Activated CD4-positive, alpha-beta T cell treated with anti-CD3 and anti-CD28 coated beads, Interleukin-2, amount 10 ng/mL, durations not matched to agents 7 days and 5 days (primary cell): ENCODE measurements around the gene KRT7. TPM values are rescaled to one million over a fixed set of nuclear protein-coding genes. Genes with fewer than 3 reads are reported as not detected.

ENCODE experiments used
- CTCF ChIA-PET: fragments of 350-600 bp; sonication (Branson Sonifier 250); formaldehyde crosslinking; loops from one replicate; lab custom pipeline; 2021; ENCODE audit warnings: antibody characterized with exemption; lab: Charles Lee
- POLR2A ChIA-PET: fragments of 350-600 bp; sonication (Branson Sonifier 250); formaldehyde crosslinking; loops from one replicate; lab custom pipeline; 2021; ENCODE audit warnings: antibody characterized with exemption; lab: Charles Lee
- DNase-seq: peaks from one replicate; pipeline ENCODE4 v3.0.0-alpha.2; 2020
- H3K27ac Mint-ChIP-seq: one replicate; pipeline ENCODE4 v1.8.0; 2021; ENCODE audit warnings: mild to moderate bottlenecking, moderate library complexity, mixed read lengths
- H3K27me3 Mint-ChIP-seq: one replicate; pipeline ENCODE4 v1.8.0; 2021; ENCODE audit warnings: mixed read lengths
- H3K36me3 Mint-ChIP-seq: one replicate; pipeline ENCODE4 v1.8.0; 2021; ENCODE audit warnings: low read depth, mixed read lengths
- H3K4me1 Mint-ChIP-seq: one replicate; pipeline ENCODE4 v1.8.0; 2021; ENCODE audit warnings: mixed read lengths
- H3K4me3 Mint-ChIP-seq: one replicate; pipeline ENCODE4 v1.8.0; 2021; ENCODE audit warnings: mild to moderate bottlenecking, moderate library complexity, mixed read lengths
- H3K9me3 Mint-ChIP-seq: one replicate; pipeline ENCODE4 v1.8.0; 2021; ENCODE audit warnings: mixed read lengths
- total RNA-seq, 2 experiments: library from RNA; stranded (reverse); gene quantifications; one replicate each; pipeline ENCODE4 v1.2.3, GENCODE V29; 2021

The KRT7 gene
- 1 to 10 TPM; 2.2 to 2.5 TPM for total RNA-seq

DNA sequence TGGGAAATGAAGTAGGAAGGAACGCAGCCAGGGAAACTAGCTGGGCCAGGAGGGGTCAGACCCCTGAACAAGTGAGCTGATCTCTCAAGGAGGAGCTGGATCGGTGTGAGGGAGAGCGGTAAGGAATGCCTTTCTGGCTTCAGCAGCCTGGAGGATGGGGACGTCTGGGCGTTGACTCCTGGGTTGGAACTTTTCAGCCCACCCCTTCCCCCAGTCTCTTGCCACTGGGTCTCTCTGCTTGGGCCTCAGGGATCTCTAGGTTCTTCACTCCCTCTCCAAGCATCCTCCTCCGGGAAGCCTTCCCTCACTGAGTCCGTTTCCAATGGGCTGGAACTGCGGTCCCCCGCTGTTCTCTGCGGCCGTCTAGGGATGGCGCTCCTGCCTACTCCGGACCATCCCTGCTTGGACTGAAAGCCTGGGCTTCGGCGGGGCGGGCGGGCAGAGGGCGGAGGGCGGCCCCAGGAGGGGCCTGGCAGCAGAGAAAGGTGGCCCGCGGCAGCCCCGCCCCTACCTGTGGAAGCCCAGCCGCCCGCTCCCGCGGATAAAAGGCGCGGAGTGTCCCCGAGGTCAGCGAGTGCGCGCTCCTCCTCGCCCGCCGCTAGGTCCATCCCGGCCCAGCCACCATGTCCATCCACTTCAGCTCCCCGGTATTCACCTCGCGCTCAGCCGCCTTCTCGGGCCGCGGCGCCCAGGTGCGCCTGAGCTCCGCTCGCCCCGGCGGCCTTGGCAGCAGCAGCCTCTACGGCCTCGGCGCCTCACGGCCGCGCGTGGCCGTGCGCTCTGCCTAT lies at the start of gene KRT7:
TSS of gene KRT7 (plus strand) at position 570 of the 788 bp plus-strand sequence. CDS start at position 624, 54 bp downstream.
- Mint-ChIP-seq H3K36me3 (no peaks in the 10 kb centered on the region), H3K27me3 (peaks cover 61% of the 10 kb centered on the region), H3K4me3 (no peak within 1 kb of the TSS), H3K27ac (no peak within 1 kb of the TSS), H3K4me1 (no peaks in the 10 kb centered on the region), H3K9me3 (no peaks in the 10 kb centered on the region)
- DNase-seq, result no peak
- POLR2A ChIA-PET, result no interaction called here
- CTCF ChIA-PET, result interaction anchor here (0.9 to 1.0 kb wide), 2 partner anchors 11 to 20 kb away, joined by 3 to 5 read pairs; no protein-coding TSS in a partner anchor

DNA sequence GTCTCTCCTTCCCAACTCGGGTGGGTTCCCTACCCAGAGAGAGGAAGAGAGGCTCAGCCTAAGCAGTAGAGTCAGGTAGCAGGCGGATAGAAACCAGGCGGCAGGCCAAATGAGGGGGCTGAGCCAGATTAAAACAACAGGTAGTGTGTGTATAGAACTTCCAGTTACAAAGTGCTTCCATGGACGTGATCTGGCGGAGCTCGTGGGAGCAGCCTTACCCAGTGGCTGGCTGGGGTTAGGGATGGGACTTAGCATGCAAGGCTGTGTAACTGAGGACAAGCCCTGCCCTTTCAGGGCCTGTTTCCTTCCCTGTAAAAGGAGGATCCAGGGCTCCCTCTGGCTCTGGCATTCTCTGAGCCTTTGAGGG lies 49.5 kb upstream of the KRT7 start:
- H3K27ac Mint-ChIP-seq, result no peak overlapping the region
- CTCF ChIA-PET, result no interaction called here
- POLR2A ChIA-PET, result no interaction called here
- H3K9me3 Mint-ChIP-seq, result no peaks in the 10 kb centered on the region
- H3K4me3 Mint-ChIP-seq, result no peak overlapping the region
- peaks cover 3% of the 10 kb centered on the region for H3K27me3 Mint-ChIP-seq
- peaks cover 11% of the 10 kb centered on the region for H3K4me1 Mint-ChIP-seq
- H3K36me3 Mint-ChIP-seq, result no peaks in the 10 kb centered on the region
- no peak for DNase-seq

GRCh38 chr12:52183971-52184370 lies 49.1 kb upstream of the KRT7 start:
- no peak overlapping the region for H3K27ac Mint-ChIP-seq
- no peak for DNase-seq
- ChIA-PET POLR2A (no interaction called here), CTCF (no interaction called here)
- H3K4me3 Mint-ChIP-seq, result no peak overlapping the region
- H3K4me1 Mint-ChIP-seq, result peaks cover 11% of the 10 kb centered on the region
- H3K9me3 Mint-ChIP-seq, result no peaks in the 10 kb centered on the region
- peaks cover 3% of the 10 kb centered on the region for H3K27me3 Mint-ChIP-seq
- no peaks in the 10 kb centered on the region for H3K36me3 Mint-ChIP-seq

DNA sequence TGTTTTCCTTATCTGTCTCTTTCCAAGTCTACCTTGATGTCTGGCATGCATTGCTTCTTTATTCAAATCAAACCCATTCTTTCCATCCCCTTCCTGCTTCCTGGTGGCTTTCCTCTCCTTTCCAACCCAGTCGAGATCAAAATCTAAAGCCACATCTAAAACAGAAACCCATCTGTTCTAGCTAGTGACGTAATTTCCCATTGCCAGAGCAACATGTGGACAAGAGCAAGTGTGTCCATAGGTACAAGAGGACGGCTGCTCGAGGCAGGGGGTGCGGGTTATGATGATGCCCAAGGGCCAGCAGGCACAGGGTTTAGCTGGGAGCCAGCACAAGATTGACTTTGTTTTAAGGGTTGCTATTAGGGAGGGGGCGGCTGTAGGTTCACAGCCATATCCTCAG lies 48.2 kb upstream of the KRT7 start:
- Mint-ChIP-seq H3K4me1 (peaks cover 11% of the 10 kb centered on the region), H3K27me3 (peaks cover 3% of the 10 kb centered on the region), H3K4me3 (no peak overlapping the region), H3K9me3 (no peaks in the 10 kb centered on the region), H3K36me3 (no peaks in the 10 kb centered on the region), H3K27ac (no peak overlapping the region)
- CTCF ChIA-PET, result no interaction called here
- POLR2A ChIA-PET, result no interaction called here
- no peak for DNase-seq

GRCh38 chr12:52185400-52185967 lies 47.6 kb upstream of the KRT7 start:
- H3K27me3 Mint-ChIP-seq, result peaks cover 3% of the 10 kb centered on the region
- peaks cover 11% of the 10 kb centered on the region for H3K4me1 Mint-ChIP-seq
- CTCF ChIA-PET, result interaction anchor here (0.6 to 1.1 kb wide), 2 partner anchors 134 to 1572 kb away, joined by 3 read pairs; no protein-coding TSS in a partner anchor

GRCh38 chr12:52186118-52186840 lies 46.8 kb upstream of the KRT7 start:
- H3K27me3 Mint-ChIP-seq, result peaks cover 6% of the 10 kb centered on the region
- ChIA-PET CTCF (interaction anchor here (0.6 to 1.1 kb wide), 3 partner anchors 11 to 1571 kb away, joined by 3 read pairs; no protein-coding TSS in a partner anchor), POLR2A (no interaction called here)
- no peak for DNase-seq
- H3K36me3 Mint-ChIP-seq, result no peaks in the 10 kb centered on the region
- no peak overlapping the region for H3K4me3 Mint-ChIP-seq
- H3K9me3 Mint-ChIP-seq, result no peaks in the 10 kb centered on the region
- peaks cover 11% of the 10 kb centered on the region for H3K4me1 Mint-ChIP-seq
- H3K27ac Mint-ChIP-seq, result no peak overlapping the region

More at GRCh38 chr12:52185400-52185967, 47.6 kb upstream of the KRT7 start:
- DNase-seq, result no peak
- POLR2A ChIA-PET, result no interaction called here
- Mint-ChIP-seq H3K27ac (no peak overlapping the region), H3K4me3 (no peak overlapping the region), H3K36me3 (no peaks in the 10 kb centered on the region), H3K9me3 (no peaks in the 10 kb centered on the region)

GRCh38 chr12:52187206-52187605 lies 45.8 kb upstream of the KRT7 start:
- Mint-ChIP-seq H3K27me3 (peaks cover 6% of the 10 kb centered on the region), H3K27ac (no peak overlapping the region), H3K4me3 (no peak overlapping the region), H3K9me3 (no peaks in the 10 kb centered on the region), H3K36me3 (no peaks in the 10 kb centered on the region), H3K4me1 (peaks cover 11% of the 10 kb centered on the region)
- no peak for DNase-seq
- CTCF ChIA-PET, result no interaction called here
- POLR2A ChIA-PET, result no interaction called here

DNA sequence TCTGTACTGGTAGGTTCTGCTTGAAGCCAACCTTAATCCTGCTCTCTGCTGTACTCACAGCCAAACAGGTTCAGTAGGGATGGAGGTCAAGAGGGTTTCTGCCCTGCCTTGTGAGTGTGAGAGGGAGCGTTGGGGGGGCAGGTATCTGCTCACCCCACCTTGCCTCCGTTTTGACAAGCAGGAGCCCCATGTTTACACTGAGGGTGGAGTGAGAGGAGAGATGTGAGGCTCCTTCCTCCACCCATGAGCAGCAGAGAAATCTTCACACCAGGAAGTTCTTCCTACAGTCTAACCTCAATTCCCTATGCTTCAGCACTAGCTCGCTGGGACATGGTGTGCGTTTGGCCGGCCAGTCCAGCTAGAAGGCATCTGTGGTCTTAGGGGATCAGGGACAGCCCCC lies 45.4 kb upstream of the KRT7 start:
- Mint-ChIP-seq H3K36me3 (no peaks in the 10 kb centered on the region), H3K4me3 (no peak overlapping the region), H3K27me3 (peaks cover 6% of the 10 kb centered on the region), H3K27ac (no peak overlapping the region), H3K4me1 (peaks cover 11% of the 10 kb centered on the region), H3K9me3 (no peaks in the 10 kb centered on the region)
- POLR2A ChIA-PET, result no interaction called here
- CTCF ChIA-PET, result no interaction called here
- DNase-seq, result no peak

DNA sequence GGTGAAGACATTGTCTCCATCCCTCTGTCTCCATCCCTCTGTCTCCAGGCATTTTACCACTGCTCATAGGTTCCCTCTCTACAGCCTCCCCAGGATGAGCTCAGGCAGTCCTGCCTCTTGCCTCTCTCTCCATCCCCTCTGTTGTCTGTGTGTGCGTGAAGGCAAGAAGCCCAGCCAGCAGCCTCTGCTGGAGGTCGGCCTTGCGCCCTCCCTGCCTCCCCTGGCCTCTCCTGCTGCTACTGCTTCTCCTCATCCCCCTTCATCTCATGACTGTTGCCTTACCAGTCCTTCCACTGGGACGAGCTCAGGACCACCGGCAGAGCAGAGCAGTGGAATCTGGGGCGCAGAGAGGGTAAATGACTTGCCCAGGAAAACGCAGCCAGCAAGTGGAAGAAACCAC lies 44.4 kb upstream of the KRT7 start:
- DNase-seq, result no peak
- Mint-ChIP-seq H3K27ac (no peak overlapping the region), H3K36me3 (no peaks in the 10 kb centered on the region), H3K9me3 (no peaks in the 10 kb centered on the region), H3K4me1 (peaks cover 11% of the 10 kb centered on the region), H3K4me3 (no peak overlapping the region), H3K27me3 (peaks cover 6% of the 10 kb centered on the region)
- ChIA-PET POLR2A (no interaction called here), CTCF (no interaction called here)

DNA sequence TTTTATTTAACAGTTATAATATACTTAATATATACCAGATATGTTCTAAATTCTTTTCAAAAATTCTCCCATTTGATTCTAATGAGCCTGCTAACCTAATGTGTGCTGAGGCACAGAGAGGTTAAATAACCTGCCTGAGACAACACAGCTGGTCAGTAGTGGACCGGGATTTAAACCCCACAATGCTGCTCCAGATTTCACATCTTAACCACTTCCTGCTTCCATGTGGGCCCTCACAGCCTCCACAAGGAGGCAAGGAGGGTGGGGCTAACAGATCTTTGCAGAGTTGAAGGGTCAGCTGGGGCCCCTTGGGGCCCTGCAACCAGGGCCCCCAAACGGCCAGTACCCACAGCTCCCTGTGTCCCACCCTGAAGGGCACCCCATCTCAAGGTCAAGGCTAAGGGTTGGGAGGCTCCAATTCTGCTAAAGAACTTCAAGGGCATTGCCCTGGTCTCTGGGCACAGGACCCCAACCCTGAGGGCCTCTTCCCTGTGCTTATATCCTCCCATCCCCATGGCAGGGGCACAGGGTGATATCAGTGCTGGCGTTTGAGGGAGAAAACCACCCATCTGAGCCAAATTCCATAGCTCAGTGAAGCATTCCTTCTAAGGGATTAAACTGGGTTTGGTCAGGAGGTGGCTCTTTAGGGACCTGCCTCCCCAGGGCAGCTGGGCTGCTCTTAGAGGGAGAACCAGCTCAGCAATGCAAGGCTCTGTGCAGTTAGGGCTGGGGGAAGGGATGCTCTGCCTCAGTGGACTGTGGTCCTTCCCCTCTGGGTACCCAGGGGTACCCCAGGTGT lies 43.5 kb upstream of the KRT7 start:
- peaks cover 9% of the 10 kb centered on the region for H3K27me3 Mint-ChIP-seq
- ChIA-PET CTCF (interaction anchor here (1.1 kb wide), 1 partner anchor 24 kb away, joined by 3 read pairs; no protein-coding TSS in a partner anchor), POLR2A (no interaction called here)
- DNase-seq, result no peak
- H3K27ac Mint-ChIP-seq, result no peak overlapping the region
- H3K9me3 Mint-ChIP-seq, result no peaks in the 10 kb centered on the region
- H3K4me1 Mint-ChIP-seq, result peaks cover 9% of the 10 kb centered on the region
- H3K36me3 Mint-ChIP-seq, result no peaks in the 10 kb centered on the region
- no peak overlapping the region for H3K4me3 Mint-ChIP-seq

DNA sequence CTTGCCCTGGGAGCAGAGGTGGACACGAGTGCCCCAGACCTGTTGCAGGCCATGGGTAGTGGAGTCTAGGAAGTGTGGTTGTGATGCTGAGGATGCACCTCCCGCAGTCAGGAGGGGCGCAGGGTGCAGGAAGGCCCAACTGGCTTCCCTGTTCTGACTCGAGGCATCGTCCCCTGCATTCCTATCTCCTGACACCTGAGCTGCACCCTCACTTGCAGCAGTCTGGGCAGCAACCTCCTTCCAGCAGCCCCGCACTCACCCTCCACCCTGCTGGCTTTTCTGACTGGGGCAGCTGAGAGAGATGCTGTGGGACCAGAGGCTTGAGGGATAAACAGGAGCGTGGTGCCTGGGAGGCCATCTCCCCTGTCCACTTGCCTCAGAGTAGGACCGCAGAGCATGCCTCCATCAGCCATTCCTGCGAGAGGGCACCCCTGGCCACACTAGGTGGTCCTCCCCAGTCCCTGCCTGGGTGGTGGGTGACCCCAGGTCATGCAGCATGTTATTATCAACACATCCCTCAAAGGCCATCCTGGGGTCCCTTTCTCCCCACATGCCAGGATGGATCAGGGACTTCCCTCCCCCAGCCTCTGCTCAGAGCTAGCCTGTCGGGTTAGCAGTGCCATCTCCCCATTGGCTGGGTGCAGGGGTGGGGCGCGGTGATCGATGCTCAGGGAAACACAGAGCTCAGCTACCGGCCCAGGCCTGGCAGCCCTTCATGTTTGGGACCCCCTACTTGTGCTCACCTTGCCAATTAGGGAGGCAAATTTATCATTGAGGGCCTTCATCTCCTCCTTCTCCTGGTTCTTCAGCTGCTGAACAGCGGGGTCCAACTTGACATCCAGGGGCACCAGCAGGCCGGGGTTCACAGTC lies 41.9 kb upstream of the KRT7 start:
- DNase-seq, result no peak
- POLR2A ChIA-PET, result no interaction called here
- H3K9me3 Mint-ChIP-seq, result no peaks in the 10 kb centered on the region
- CTCF ChIA-PET, result no interaction called here
- peaks cover 2% of the 10 kb centered on the region for H3K4me1 Mint-ChIP-seq
- no peak overlapping the region for H3K4me3 Mint-ChIP-seq
- no peaks in the 10 kb centered on the region for H3K36me3 Mint-ChIP-seq
- H3K27ac Mint-ChIP-seq, result no peak overlapping the region
- H3K27me3 Mint-ChIP-seq, result peaks cover 11% of the 10 kb centered on the region
